HepG2 (cell line): ENCODE measurements around the gene UTP3. TPM values are rescaled to one million over a fixed set of nuclear protein-coding genes. Genes with fewer than 3 reads are reported as not detected.

Source experiments
- ATAC-seq: fragments of 200-7000 bp; cut with Tn5 transposase; 3 replicates; pipeline ENCODE4 v1.9.1; 2020; ENCODE audit warnings: mild to moderate bottlenecking, moderate library complexity
- BruUV-seq: library from RNA; stranded (reverse); fragments of 400-500 nt; replicated peaks from 2 replicates; lab custom pipeline; 2021; lab: Mats Ljungman, UMichigan
- CTCF ChIA-PET: fragments of 300-600 bp; formaldehyde crosslinking; extraction: SDS; loops from one replicate; lab custom pipeline; 2021; ENCODE audit warnings: low total read pairs, inconsistent platforms, low intra/inter-chr PET ratio; lab: Yijun Ruan, JAX
- POLR2A ChIA-PET: fragments of 350-600 bp; sonication (Branson Sonifier 250); formaldehyde crosslinking; loops from one replicate; lab custom pipeline; 2020; ENCODE audit warnings: antibody characterized with exemption, inconsistent platforms; lab: Yijun Ruan, JAX
- DNase-seq: peaks from one replicate; pipeline ENCODE4 v3.0.0-alpha.2; 2015; ENCODE audit warnings: low spot score
- FAIRE-seq: peaks from 3 replicates; lab custom pipeline; 2011; peaks lifted over from hg19 to GRCh38; lab: Jason Lieb, UNC
- H2AFZ ChIP-seq: one replicate; pipeline ENCODE4 v1.6.1; 2011; ENCODE audit warnings: low read length, inconsistent platforms
- H3K27ac ChIP-seq: fragments of 300-600 bp; 3 replicates; pipeline ENCODE4 v1.8.0; 2011; ENCODE audit warnings: mixed run types, mild to moderate bottlenecking, mixed read lengths, low read length, inconsistent platforms; ENCODE audit not compliant: insufficient read depth; ENCODE audit errors: extremely low read length
- H3K27me3 ChIP-seq, 2 experiments: fragments of 200-600 bp in 1 of 2; 2 replicates in 1 of 2; 3 replicates in 1 of 2; pipeline versions ENCODE4 v1.6.0 to v1.8.0; 2011; ENCODE audit warnings: low read length in 2 of 2, mild to moderate bottlenecking in 2 of 2, moderate library complexity in 2 of 2, inconsistent platforms in 1 of 2; ENCODE audit not compliant: insufficient read depth in 2 of 2, control insufficient read depth in 1 of 2
- H3K36me3 ChIP-seq, 2 experiments: fragments of 200-600 bp in 1 of 2; replicated peaks in 1 of 2; 2 replicates in 1 of 2; 3 replicates in 1 of 2; pipeline versions ENCODE4 v1.5.1 to v1.8.0; 2011; ENCODE audit warnings: low read length in 2 of 2, inconsistent platforms in 1 of 2; ENCODE audit not compliant: insufficient read depth in 2 of 2, control insufficient read depth in 1 of 2
- H3K4me1 ChIP-seq: 2 replicates; pipeline ENCODE4 v1.5.1; 2012; ENCODE audit warnings: low read length, inconsistent platforms; ENCODE audit not compliant: insufficient read depth
- H3K4me2 ChIP-seq: 2 replicates; pipeline ENCODE4 v1.6.0; 2011; ENCODE audit warnings: low read depth, low read length, inconsistent platforms
- H3K4me3 ChIP-seq, 3 experiments: fragments of 200-600 bp in 1 of 3; sonication (generic), shearing (Covaris generic) in 1 of 3; replicated peaks in 1 of 3; 2 replicates each; pipeline ENCODE4 v1.5.1; 2011 to 2016; ENCODE audit warnings: low read length in 3 of 3, inconsistent platforms in 2 of 3, low read depth in 2 of 3, mild to moderate bottlenecking in 2 of 3, control low read depth in 1 of 3, mixed read lengths in 1 of 3; ENCODE audit not compliant: insufficient read depth in 1 of 3
- H3K79me2 ChIP-seq: one replicate; pipeline ENCODE4 v1.6.1; 2011; ENCODE audit warnings: low read length, inconsistent platforms; ENCODE audit not compliant: insufficient read depth
- H3K9ac ChIP-seq: 2 replicates; pipeline ENCODE4 v1.6.0; 2011; ENCODE audit warnings: mild to moderate bottlenecking, low read depth, low read length, inconsistent platforms; ENCODE audit not compliant: insufficient read depth
- H3K9me3 ChIP-seq: 2 replicates; pipeline ENCODE4 v1.5.1; 2012; ENCODE audit warnings: mild to moderate bottlenecking, low read length
- H4K20me1 ChIP-seq: 2 replicates; pipeline ENCODE4 v1.6.0; 2011; ENCODE audit warnings: inconsistent platforms, mild to moderate bottlenecking, low read length, moderate library complexity; ENCODE audit not compliant: insufficient read depth
- AKNA ChIP-seq: sonication (generic); formaldehyde crosslinking; IDR thresholded peaks from 2 replicates; pipeline ENCODE4 v1.4.0; 2020; ENCODE audit warnings: missing genetic modification reagents, borderline replicate concordance
- CAMTA2 ChIP-seq: sonication (generic); formaldehyde crosslinking; IDR thresholded peaks from 2 replicates; pipeline ENCODE4 v1.4.0; 2020; ENCODE audit warnings: mild to moderate bottlenecking, missing genetic modification reagents, borderline replicate concordance
- ETS1 ChIP-seq: sonication (generic); formaldehyde crosslinking; IDR thresholded peaks from 2 replicates; pipeline ENCODE4 v1.4.0; 2020; ENCODE audit warnings: missing genetic modification reagents
- KMT2A ChIP-seq: sonication (generic); formaldehyde crosslinking; IDR thresholded peaks from 2 replicates; pipeline ENCODE4 v1.4.0; 2020; ENCODE audit warnings: missing genetic modification reagents
- WGBS: methylation state at CpG from one replicate; pipeline ENCODE4 v1.1.6; 2017; ENCODE audit warnings: low lambda C conversion rate; 5-methylcytosine and 5-hydroxymethylcytosine counted together
- in situ Hi-C: cut with HindIII; loops from 2 replicates; pipeline ENCODE4 v1.10.0; 2017; ENCODE audit warnings: low pct_unique_long_range_greater_than_20kb; ENCODE audit not compliant: extremely low pct_ligation_motif_present
- intact Hi-C: fragments of 100-400 bp; cut with micrococcal nuclease; formaldehyde crosslinking; loops from one replicate; pipeline ENCODE4 v1.10.0; 2022; ENCODE audit not compliant: unreplicated experiment
- polyA plus RNA-seq, 8 experiments: library from polyadenylated mRNA; depleted of rRNA in 3 of 8; stranded (reverse) in 7 of 8; unstranded in 1 of 8; fragments of >200 nt; fragmentation: Illumina TruSeq in 4 of 8; extraction: Trizol in 4 of 8; gene quantifications; 2 replicates each; pipeline versions ENCODE4 v1.2.1 to v1.2.3, GENCODE V29; 2011 to 2016; ENCODE audit warnings: low read depth in 4 of 8, missing spikeins in 1 of 8, mixed read lengths in 1 of 8; ENCODE audit not compliant: insufficient read depth in 1 of 8
- total RNA-seq, 5 experiments: library from RNA; depleted of rRNA; stranded (reverse); fragments of >200 nt; fragmentation: Illumina TruSeq; extraction: Trizol; gene quantifications; 2 replicates each; pipeline ENCODE4 v1.2.3, GENCODE V29; 2016; ENCODE audit warnings: low read depth in 1 of 5

Gene UTP3
- total and polyA plus RNA-seq, 2 of the 13 experiments (the other 11 are each of a cell fraction or from before 2014, with no cell fraction given) = 6.9 to 19.5 TPM

GRCh38 chr4:70671091-70671490 is 17.2 kb upstream of the UTP3 start:
- Histone ChIP-seq H3K36me3 (no peaks in the 10 kb centered on the region), H3K4me3 (no peak overlapping the region), H3K79me2 (no peaks in the 10 kb centered on the region), H3K4me1 (no peaks in the 10 kb centered on the region), H2AFZ (no peak overlapping the region), H3K27me3 (no peaks in the 10 kb centered on the region; a peak in 1 of 5 replicates), H4K20me1 (no peaks in the 10 kb centered on the region), H3K4me2 (no peak overlapping the region), H3K9me3 (no peaks in the 10 kb centered on the region), H3K27ac (no peak overlapping the region), H3K9ac (no peak overlapping the region)
- DNase-seq (no peak), FAIRE-seq (no peak), ATAC-seq (no peak)
- 0% methylated on average over 2 of the region's 2 CpGs for WGBS
- ChIA-PET POLR2A (no interaction called here), CTCF (no interaction called here)
- TF ChIP-seq AKNA (CRISPR knock-in tag) = no peak
- no peak for TF ChIP-seq CAMTA2
- TF ChIP-seq KMT2A (CRISPR knock-in tag) = no peak
- no peak for TF ChIP-seq ETS1 (CRISPR knock-in tag)
- BruUV-seq = no TSS peak
- in situ Hi-C loops (loop anchor here (25.0 kb wide), 2 partner anchors 341 to 1041 kb away; no protein-coding TSS in a partner anchor), intact Hi-C loops (no loop called here)
